ENCODE measurements around the gene VASP. TPM values are rescaled to one million over a fixed set of nuclear protein-coding genes. Genes with fewer than 3 reads are reported as not detected.

The VASP gene
- total and polyA plus RNA-seq, 9 of the 15 experiments (the other 6 are each of a cell fraction or from before 2014, with no cell fraction given), result 16.7 to 261 (median 112) TPM

DNA sequence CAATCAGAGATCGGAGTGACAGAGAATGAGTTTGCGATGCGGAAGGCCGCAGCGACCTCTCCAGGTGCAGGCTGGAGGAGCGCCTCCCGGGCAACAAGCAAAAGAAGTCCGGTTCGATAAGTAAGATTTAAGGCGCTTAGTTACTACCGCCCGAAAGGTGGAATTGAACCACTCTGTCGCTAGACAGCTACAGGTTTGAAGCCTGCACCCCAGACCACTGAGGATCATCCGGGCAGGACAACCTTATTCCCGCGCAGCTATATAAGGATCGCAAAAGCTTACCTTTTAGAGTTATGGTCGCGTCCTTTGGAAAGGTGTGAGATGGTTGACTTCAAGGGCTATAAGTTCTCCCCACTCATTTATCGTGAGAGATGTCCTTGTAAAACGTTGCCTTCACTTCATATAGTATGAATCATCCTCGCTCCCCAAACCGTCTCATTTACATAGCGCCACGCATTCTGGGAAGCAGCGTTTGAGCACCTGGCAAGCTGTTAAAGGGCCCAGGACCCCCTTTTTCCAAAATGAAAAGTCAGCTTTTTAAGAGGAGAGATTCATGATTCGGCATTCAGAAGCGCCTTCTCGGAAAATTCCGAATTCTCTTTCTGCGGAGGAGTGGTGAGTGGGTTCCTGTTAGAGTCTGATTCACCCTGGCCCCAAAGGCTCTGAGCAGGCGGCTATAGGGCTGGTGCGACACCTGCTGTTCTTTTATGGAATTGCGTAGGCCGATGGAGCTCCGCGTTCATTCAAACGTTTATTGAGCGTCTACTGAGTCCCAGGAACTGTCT, 28.6 kb upstream of the VASP start (continued):
- TF ChIP-seq, protein P1, sequence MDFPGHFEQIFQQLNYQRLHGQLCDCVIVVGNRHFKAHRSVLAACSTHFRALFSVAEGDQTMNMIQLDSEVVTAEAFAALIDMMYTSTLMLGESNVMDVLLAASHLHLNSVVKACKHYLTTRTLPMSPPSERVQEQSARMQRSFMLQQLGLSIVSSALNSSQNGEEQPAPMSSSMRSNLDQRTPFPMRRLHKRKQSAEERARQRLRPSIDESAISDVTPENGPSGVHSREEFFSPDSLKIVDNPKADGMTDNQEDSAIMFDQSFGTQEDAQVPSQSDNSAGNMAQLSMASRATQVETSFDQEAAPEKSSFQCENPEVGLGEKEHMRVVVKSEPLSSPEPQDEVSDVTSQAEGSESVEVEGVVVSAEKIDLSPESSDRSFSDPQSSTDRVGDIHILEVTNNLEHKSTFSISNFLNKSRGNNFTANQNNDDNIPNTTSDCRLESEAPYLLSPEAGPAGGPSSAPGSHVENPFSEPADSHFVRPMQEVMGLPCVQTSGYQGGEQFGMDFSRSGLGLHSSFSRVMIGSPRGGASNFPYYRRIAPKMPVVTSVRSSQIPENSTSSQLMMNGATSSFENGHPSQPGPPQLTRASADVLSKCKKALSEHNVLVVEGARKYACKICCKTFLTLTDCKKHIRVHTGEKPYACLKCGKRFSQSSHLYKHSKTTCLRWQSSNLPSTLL (IDR thresholded peaks at IDR 0.05), result no peak
- no peak for TF ChIP-seq STAT5B (CRISPR knock-in tag; IDR thresholded peaks at IDR 0.05)
- peak; percentile 87 for TF ChIP-seq FOSL1 (tag; conservative IDR thresholded peaks at IDR 0.05)
- TF ChIP-seq ZNF143 (CRISPR knock-in tag; IDR thresholded peaks at IDR 0.05), result peak; percentile 95
- TF ChIP-seq, protein P2, sequence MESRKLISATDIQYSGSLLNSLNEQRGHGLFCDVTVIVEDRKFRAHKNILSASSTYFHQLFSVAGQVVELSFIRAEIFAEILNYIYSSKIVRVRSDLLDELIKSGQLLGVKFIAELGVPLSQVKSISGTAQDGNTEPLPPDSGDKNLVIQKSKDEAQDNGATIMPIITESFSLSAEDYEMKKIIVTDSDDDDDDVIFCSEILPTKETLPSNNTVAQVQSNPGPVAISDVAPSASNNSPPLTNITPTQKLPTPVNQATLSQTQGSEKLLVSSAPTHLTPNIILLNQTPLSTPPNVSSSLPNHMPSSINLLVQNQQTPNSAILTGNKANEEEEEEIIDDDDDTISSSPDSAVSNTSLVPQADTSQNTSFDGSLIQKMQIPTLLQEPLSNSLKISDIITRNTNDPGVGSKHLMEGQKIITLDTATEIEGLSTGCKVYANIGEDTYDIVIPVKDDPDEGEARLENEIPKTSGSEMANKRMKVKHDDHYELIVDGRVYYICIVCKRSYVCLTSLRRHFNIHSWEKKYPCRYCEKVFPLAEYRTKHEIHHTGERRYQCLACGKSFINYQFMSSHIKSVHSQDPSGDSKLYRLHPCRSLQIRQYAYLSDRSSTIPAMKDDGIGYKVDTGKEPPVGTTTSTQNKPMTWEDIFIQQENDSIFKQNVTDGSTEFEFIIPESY (CRISPR knock-in tag; IDR thresholded peaks at IDR 0.05), result peak; percentile 42; the same call in 1 of the 2 replicates
- peak; percentile 88; the same call in 1 of the 2 replicates for TF ChIP-seq PHF21A (IDR thresholded peaks at IDR 0.05; ENCODE audit: borderline replicate concordance, low read depth)
- TF ChIP-seq, protein P3, sequence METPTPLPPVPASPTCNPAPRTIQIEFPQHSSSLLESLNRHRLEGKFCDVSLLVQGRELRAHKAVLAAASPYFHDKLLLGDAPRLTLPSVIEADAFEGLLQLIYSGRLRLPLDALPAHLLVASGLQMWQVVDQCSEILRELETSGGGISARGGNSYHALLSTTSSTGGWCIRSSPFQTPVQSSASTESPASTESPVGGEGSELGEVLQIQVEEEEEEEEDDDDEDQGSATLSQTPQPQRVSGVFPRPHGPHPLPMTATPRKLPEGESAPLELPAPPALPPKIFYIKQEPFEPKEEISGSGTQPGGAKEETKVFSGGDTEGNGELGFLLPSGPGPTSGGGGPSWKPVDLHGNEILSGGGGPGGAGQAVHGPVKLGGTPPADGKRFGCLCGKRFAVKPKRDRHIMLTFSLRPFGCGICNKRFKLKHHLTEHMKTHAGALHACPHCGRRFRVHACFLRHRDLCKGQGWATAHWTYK (CRISPR knock-in tag; IDR thresholded peaks at IDR 0.05), result peak; percentile 63; the same call in 1 of the 2 replicates
- no peak for TF ChIP-seq THRAP3 (IDR thresholded peaks at IDR 0.05; ENCODE audit: borderline replicate concordance)
- no peak; the same call in 1 of the 2 replicates for TF ChIP-seq STAT5A (IDR thresholded peaks at IDR 0.05; ENCODE audit: borderline replicate concordance, low read length)
- TF ChIP-seq, protein P4, sequence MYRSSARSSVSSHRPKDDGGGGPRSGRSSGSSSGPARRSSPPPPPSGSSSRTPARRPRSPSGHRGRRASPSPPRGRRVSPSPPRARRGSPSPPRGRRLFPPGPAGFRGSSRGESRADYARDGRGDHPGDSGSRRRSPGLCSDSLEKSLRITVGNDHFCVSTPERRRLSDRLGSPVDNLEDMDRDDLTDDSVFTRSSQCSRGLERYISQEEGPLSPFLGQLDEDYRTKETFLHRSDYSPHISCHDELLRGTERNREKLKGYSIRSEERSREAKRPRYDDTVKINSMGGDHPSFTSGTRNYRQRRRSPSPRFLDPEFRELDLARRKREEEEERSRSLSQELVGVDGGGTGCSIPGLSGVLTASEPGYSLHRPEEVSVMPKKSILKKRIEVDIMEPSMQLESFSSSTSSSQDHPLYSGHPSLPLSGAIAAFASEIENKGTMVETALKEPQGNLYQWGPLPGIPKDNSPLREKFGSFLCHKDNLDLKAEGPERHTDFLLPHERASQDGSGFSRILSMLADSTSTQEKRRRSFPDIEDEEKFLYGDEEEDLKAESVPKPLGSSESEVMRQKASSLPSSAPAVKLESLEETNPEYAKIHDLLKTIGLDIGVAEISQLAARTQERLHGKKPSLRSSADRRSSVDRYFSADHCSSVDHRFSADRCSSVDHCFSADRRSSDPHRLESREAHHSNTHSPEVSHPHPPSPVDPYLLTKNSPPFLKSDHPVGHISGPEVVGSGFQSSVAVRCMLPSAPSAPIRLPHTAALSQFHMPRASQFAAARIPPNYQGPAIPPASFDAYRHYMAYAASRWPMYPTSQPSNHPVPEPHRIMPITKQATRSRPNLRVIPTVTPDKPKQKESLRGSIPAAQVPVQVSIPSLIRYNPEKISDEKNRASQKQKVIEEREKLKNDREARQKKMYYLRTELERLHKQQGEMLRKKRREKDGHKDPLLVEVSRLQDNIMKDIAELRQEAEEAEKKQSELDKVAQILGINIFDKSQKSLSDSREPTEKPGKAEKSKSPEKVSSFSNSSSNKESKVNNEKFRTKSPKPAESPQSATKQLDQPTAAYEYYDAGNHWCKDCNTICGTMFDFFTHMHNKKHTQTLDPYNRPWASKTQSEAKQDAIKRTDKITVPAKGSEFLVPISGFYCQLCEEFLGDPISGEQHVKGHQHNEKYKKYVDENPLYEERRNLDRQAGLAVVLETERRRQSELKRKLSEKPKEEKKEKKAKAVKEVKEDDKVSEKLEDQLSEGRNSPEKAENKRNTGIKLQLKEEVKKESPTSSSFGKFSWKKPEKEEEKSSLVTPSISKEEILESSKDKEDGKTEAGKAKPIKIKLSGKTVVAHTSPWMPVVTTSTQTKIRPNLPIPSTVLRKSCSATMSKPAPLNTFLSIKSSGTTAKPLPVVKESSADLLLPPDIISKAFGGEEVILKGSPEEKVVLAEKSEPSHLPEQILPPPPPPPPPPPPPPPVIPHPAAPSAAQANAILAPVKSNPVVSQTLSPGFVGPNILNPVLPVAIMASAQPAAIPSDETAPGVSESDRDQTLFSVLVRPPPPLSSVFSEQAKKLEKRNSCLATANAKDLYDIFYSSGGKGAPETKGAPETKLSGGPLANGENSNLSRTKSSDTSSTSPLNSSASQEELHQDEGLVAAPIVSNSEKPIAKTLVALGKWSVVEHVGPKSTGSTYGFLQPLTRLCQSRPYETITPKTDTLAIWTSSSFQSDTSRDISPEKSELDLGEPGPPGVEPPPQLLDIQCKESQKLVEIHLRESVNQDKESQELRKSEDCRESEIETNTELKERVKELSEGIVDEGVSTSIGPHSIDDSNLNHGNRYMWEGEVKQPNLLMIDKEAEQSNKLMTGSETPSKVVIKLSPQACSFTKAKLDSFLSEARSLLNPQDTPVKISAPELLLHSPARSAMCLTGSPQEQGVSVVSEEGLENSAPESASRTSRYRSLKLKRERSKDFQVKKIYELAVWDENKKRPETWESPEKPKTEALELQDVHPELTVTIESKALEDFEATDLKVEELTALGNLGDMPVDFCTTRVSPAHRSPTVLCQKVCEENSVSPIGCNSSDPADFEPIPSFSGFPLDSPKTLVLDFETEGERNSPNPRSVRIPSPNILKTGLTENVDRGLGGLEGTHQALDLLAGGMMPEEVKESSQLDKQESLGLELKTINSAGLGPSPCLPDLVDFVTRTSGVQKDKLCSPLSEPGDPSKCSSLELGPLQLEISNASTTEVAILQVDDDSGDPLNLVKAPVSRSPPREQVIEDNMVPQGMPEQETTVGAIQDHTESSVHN (IDR thresholded peaks at IDR 0.05; ENCODE audit: borderline replicate concordance in 1 of 2, low read depth in 1 of 2), result no peak; a peak in 1 of 4 replicates
- TF ChIP-seq ZNF780A (CRISPR knock-in tag; IDR thresholded peaks at IDR 0.05), result no peak

Data from K562 (cell line).